ENCODE results near the gene GALNT1.

The GALNT1 gene

GRCh38 chr18:35682281-35682867, 100.8 kb downstream of the GALNT1 start:
- no peak for DNase-seq

- no peak for DNase-seq
These were observed 101.5 kb downstream of the GALNT1 start for GRCh38 chr18:35683021-35683420.

- no peak for DNase-seq
These were observed 107.2 kb downstream of the GALNT1 start for GRCh38 chr18:35688757-35689156.

GRCh38 chr18:35689728-35690127, 108.2 kb downstream of the GALNT1 start:
- no peak for DNase-seq

GRCh38 chr18:35691625-35692024, 110.1 kb downstream of the GALNT1 start:
- DNase-seq = no peak

GRCh38 chr18:35692866-35693265, 111.3 kb downstream of the GALNT1 start:
- DNase-seq = no peak

GRCh38 chr18:35693829-35694228, 112.3 kb downstream of the GALNT1 start:
- no peak for DNase-seq

GRCh38 chr18:35694808-35695207, 113.3 kb downstream of the GALNT1 start:
- DNase-seq = no peak

- no peak for DNase-seq
These were observed 113.8 kb downstream of the GALNT1 start for GRCh38 chr18:35695384-35695783.

GRCh38 chr18:35695803-35696202, 114.3 kb downstream of the GALNT1 start:
- DNase-seq = no peak

GRCh38 chr18:35696307-35696706, 114.8 kb downstream of the GALNT1 start:
- no peak for DNase-seq

GRCh38 chr18:35697869-35698268, 116.3 kb downstream of the GALNT1 start:
- DNase-seq = no peak

- DNase-seq = no peak
These were observed 121.6 kb downstream of the GALNT1 start for GRCh38 chr18:35703043-35703688.

GRCh38 chr18:35705988-35706387, 124.4 kb downstream of the GALNT1 start:
- no peak for DNase-seq

- DNase-seq = no peak
These were observed 125.7 kb downstream of the GALNT1 start for GRCh38 chr18:35707247-35707646.

- no peak for DNase-seq
These were observed 126.1 kb downstream of the GALNT1 start for GRCh38 chr18:35707674-35708073.

GRCh38 chr18:35710581-35710980, 129.0 kb downstream of the GALNT1 start:
- DNase-seq = no peak

GRCh38 chr18:35711227-35711626, 129.7 kb downstream of the GALNT1 start:
- DNase-seq = no peak

- DNase-seq = no peak
These were observed 132.0 kb downstream of the GALNT1 start for GRCh38 chr18:35713545-35713944.

GRCh38 chr18:35714539-35714938, 133.0 kb downstream of the GALNT1 start:
- no peak for DNase-seq

GRCh38 chr18:35715139-35715538, 133.6 kb downstream of the GALNT1 start:
- no peak for DNase-seq

GRCh38 chr18:35716169-35716831, 134.8 kb downstream of the GALNT1 start:
- DNase-seq = no peak

GRCh38 chr18:35717182-35717581, 135.6 kb downstream of the GALNT1 start:
- DNase-seq = no peak

GRCh38 chr18:35721431-35722081, 140.0 kb downstream of the GALNT1 start:
- DNase-seq = no peak

Data from NK-92 treated with Interleukin-12 subunit alpha and Interleukin-12 subunit beta, amount 100 ng/mL, for 24 hours (cell line).